Activated CD4-positive, alpha-beta T cell treated with anti-CD3 and anti-CD28 coated beads, Interleukin-2, amount 50 U/mL, for 24 hours (primary cell): ENCODE results near the gene ANTXR1.

Experiments used
- DNase-seq, 2 donors: peaks; one replicate each; pipeline ENCODE4 v3.0.0-alpha.2; 2020; ENCODE audit warnings: low read depth in 1 of 2, low spot score in 1 of 2

Gene ANTXR1

GRCh38 chr2:69204654-69205053, 191.7 kb downstream of the ANTXR1 start:
- DNase-seq = no peak

- DNase-seq = no peak
Observed at GRCh38 chr2:69205076-69205475, 192.1 kb downstream of the ANTXR1 start.

GRCh38 chr2:69205491-69205890, 192.5 kb downstream of the ANTXR1 start:
- no peak for DNase-seq

GRCh38 chr2:69208023-69208595, 195.1 kb downstream of the ANTXR1 start:
- DNase-seq = no peak

GRCh38 chr2:69209482-69209881, 196.5 kb downstream of the ANTXR1 start:
- no peak for DNase-seq

- DNase-seq = no peak
Observed at GRCh38 chr2:69210385-69210784, 197.4 kb downstream of the ANTXR1 start.

- no peak for DNase-seq
Observed at GRCh38 chr2:69211048-69211447, 198.1 kb downstream of the ANTXR1 start.

GRCh38 chr2:69211686-69212085, 198.7 kb downstream of the ANTXR1 start:
- DNase-seq = no peak

GRCh38 chr2:69212238-69213028, 199.5 kb downstream of the ANTXR1 start:
- no peak for DNase-seq

- DNase-seq = no peak
Observed at GRCh38 chr2:69213201-69213600, 200.2 kb downstream of the ANTXR1 start.

- no peak for DNase-seq
Observed at GRCh38 chr2:69213782-69214181, 200.8 kb downstream of the ANTXR1 start.

GRCh38 chr2:69214898-69215297, 201.9 kb downstream of the ANTXR1 start:
- no peak for DNase-seq

GRCh38 chr2:69216535-69217332, 203.8 kb downstream of the ANTXR1 start:
- no peak for DNase-seq

GRCh38 chr2:69217333-69218080, 204.5 kb downstream of the ANTXR1 start:
- no peak for DNase-seq

GRCh38 chr2:69221512-69221911, 208.5 kb downstream of the ANTXR1 start:
- no peak for DNase-seq

GRCh38 chr2:69221960-69222751, 209.2 kb downstream of the ANTXR1 start:
- no peak for DNase-seq

- no peak for DNase-seq
Observed at GRCh38 chr2:69222953-69223658, 210.1 kb downstream of the ANTXR1 start.

- no peak for DNase-seq
Observed at GRCh38 chr2:69223759-69224511, 211.0 kb downstream of the ANTXR1 start.

- no peak for DNase-seq
Observed at GRCh38 chr2:69224512-69224837, 211.5 kb downstream of the ANTXR1 start.
